IMR-90 (cell line): ENCODE results near the gene CYTH4. TPM values are rescaled to one million over a fixed set of nuclear protein-coding genes. Genes with fewer than 3 reads are reported as not detected.

ENCODE experiments used
- ATAC-seq: fragments of 200-7000 bp; cut with Tn5 transposase; 2 replicates; pipeline ENCODE4 v1.9.1; 2020; ENCODE audit warnings: low read depth, mild to moderate bottlenecking, moderate library complexity
- BruUV-seq: library from RNA; stranded (reverse); fragments of 400-500 nt; replicated peaks from 2 replicates; lab custom pipeline; 2021; lab: Mats Ljungman, UMichigan
- CTCF ChIA-PET: fragments of 300-600 bp; formaldehyde crosslinking; extraction: SDS; loops from one replicate; lab custom pipeline; 2021; ENCODE audit warnings: antibody characterized with exemption; lab: Yijun Ruan, JAX
- POLR2A ChIA-PET: fragments of 300-600 bp; sonication (Branson Sonifier 250); formaldehyde crosslinking; loops from one replicate; lab custom pipeline; 2022; ENCODE audit warnings: antibody characterized with exemption; ENCODE audit not compliant: unreplicated experiment; lab: Charles Lee
- DNase-seq: peaks from one replicate; pipeline ENCODE4 v3.0.0; 2013
- H2AFZ ChIP-seq: replicated peaks from 2 replicates; pipeline ENCODE3; 2013; ENCODE audit warnings: low read length, mild to moderate bottlenecking; ENCODE audit not compliant: poor library complexity
- H2AK5ac ChIP-seq: 2 replicates; pipeline ENCODE4 v1.6.1; 2013; ENCODE audit warnings: low read depth, low read length, inconsistent platforms
- H2AK9ac ChIP-seq: replicated peaks from 2 replicates; pipeline ENCODE3; 2013; ENCODE audit warnings: mild to moderate bottlenecking, low read depth, low read length, moderate library complexity; ENCODE audit not compliant: poor library complexity
- H2BK120ac ChIP-seq: 2 replicates; pipeline ENCODE4 v1.6.1; 2013; ENCODE audit warnings: low read depth, low read length, inconsistent platforms
- H2BK15ac ChIP-seq: 3 replicates; pipeline ENCODE4 v1.6.1; 2013; ENCODE audit warnings: low read depth, low read length, inconsistent platforms
- H2BK20ac ChIP-seq: 2 replicates; pipeline ENCODE4 v1.6.1; 2013; ENCODE audit warnings: low read depth, mild to moderate bottlenecking, inconsistent platforms, low read length, moderate library complexity
- H2BK5ac ChIP-seq: 2 replicates; pipeline ENCODE4 v1.6.1; 2013; ENCODE audit warnings: mild to moderate bottlenecking, low read depth, low read length, inconsistent platforms; ENCODE audit not compliant: poor library complexity, severe bottlenecking
- H3K14ac ChIP-seq: replicated peaks from 2 replicates; pipeline ENCODE4 v1.6.1; 2013; ENCODE audit warnings: low read depth, low read length, inconsistent platforms
- H3K18ac ChIP-seq: 2 replicates; pipeline ENCODE4 v1.6.1; 2013; ENCODE audit warnings: low read depth, low read length, control low read depth
- H3K23ac ChIP-seq: 2 replicates; pipeline ENCODE4 v1.6.1; 2013; ENCODE audit warnings: low read depth, low read length, inconsistent platforms
- H3K27ac ChIP-seq: 2 replicates; pipeline ENCODE4 v1.5.1; 2013; ENCODE audit warnings: mild to moderate bottlenecking, control low read depth, low read length; ENCODE audit not compliant: insufficient read depth
- H3K27me3 ChIP-seq: 2 replicates; pipeline ENCODE4 v1.6.1; 2013; ENCODE audit warnings: low read length; ENCODE audit not compliant: control insufficient read depth, insufficient read depth
- H3K36me3 ChIP-seq: 2 replicates; pipeline ENCODE4 v1.6.1; 2013; ENCODE audit warnings: low read length, mixed read lengths; ENCODE audit not compliant: control insufficient read depth, insufficient read depth
- H3K4ac ChIP-seq: 2 replicates; pipeline ENCODE4 v1.6.1; 2013; ENCODE audit warnings: low read depth, low read length, inconsistent platforms
- H3K4me1 ChIP-seq: 2 replicates; pipeline ENCODE4 v1.6.1; 2013; ENCODE audit warnings: low read length, mixed read lengths; ENCODE audit not compliant: control insufficient read depth, insufficient read depth
- H3K4me2 ChIP-seq: 2 replicates; pipeline ENCODE4 v1.6.1; 2013; ENCODE audit warnings: low read depth, mild to moderate bottlenecking, control low read depth, low read length, moderate library complexity
- H3K4me3 ChIP-seq: 2 replicates; pipeline ENCODE4 v1.5.1; 2013; ENCODE audit warnings: low read depth, mild to moderate bottlenecking, control low read depth, low read length, moderate library complexity; ENCODE audit not compliant: insufficient read depth
- H3K56ac ChIP-seq: 2 replicates; pipeline ENCODE4 v1.6.1; 2013; ENCODE audit warnings: low read length, inconsistent platforms; ENCODE audit not compliant: insufficient read depth; ENCODE audit errors: extremely low read depth
- H3K79me1 ChIP-seq, 2 experiments: 2 replicates each; pipeline ENCODE4 v1.6.1; 2013; ENCODE audit warnings: low read length in 2 of 2, inconsistent platforms in 1 of 2, low read depth in 1 of 2
- H3K9ac ChIP-seq: 2 replicates; pipeline ENCODE4 v1.6.1; 2013; ENCODE audit warnings: low read depth, low read length, control low read depth
- H3K9me1 ChIP-seq: 2 replicates; pipeline ENCODE4 v1.6.1; 2013; ENCODE audit warnings: low read length, inconsistent platforms; ENCODE audit not compliant: insufficient read depth
- H3K9me3 ChIP-seq: 2 replicates; pipeline ENCODE4 v1.6.1; 2013; ENCODE audit warnings: low read length; ENCODE audit not compliant: control insufficient read depth, insufficient read depth
- H4K20me1 ChIP-seq: 2 replicates; pipeline ENCODE4 v1.6.1; 2013; ENCODE audit warnings: low read length, inconsistent platforms; ENCODE audit not compliant: insufficient read depth
- H4K5ac ChIP-seq: 2 replicates; pipeline ENCODE4 v1.6.1; 2013; ENCODE audit warnings: mild to moderate bottlenecking, low read depth, low read length, control low read depth
- H4K8ac ChIP-seq, 2 experiments: 2 replicates each; pipeline ENCODE4 v1.6.1; 2013; ENCODE audit warnings: low read depth in 2 of 2, low read length in 2 of 2, control low read depth in 1 of 2, inconsistent platforms in 1 of 2
- H4K91ac ChIP-seq: 2 replicates; pipeline ENCODE4 v1.6.1; 2013; ENCODE audit warnings: low read depth, low read length, inconsistent platforms; ENCODE audit not compliant: insufficient read depth
- BHLHE40 ChIP-seq: fragments of 150-350 bp; IDR thresholded peaks from 2 replicates; pipeline ENCODE4 v1.6.1; 2016; ENCODE audit warnings: mild to moderate bottlenecking, low read depth, low read length
- CEBPB ChIP-seq: IDR thresholded peaks from 2 replicates; pipeline ENCODE4 v1.6.1; 2012; ENCODE audit warnings: low read depth, low read length, improper control_type of control experiment
- CHD1 ChIP-seq: IDR thresholded peaks from 2 replicates; pipeline ENCODE4 v1.6.1; 2012; ENCODE audit warnings: low read depth, low read length, improper control_type of control experiment
- FOS ChIP-seq: fragments of 150-350 bp; IDR thresholded peaks from 2 replicates; pipeline ENCODE4 v1.6.1; 2016; ENCODE audit warnings: low read depth, low read length
- MAFK ChIP-seq: IDR thresholded peaks from 2 replicates; pipeline ENCODE4 v1.6.1; 2012; ENCODE audit warnings: low read depth, low read length, improper control_type of control experiment
- MAZ ChIP-seq: IDR thresholded peaks from 2 replicates; pipeline ENCODE4 v1.6.1; 2012; ENCODE audit warnings: low read depth, mild to moderate bottlenecking, low read length, improper control_type of control experiment, moderate library complexity, borderline replicate concordance
- MXI1 ChIP-seq: IDR thresholded peaks from 2 replicates; pipeline ENCODE4 v1.6.1; 2012; ENCODE audit warnings: low read depth, mild to moderate bottlenecking, low read length, moderate library complexity, borderline replicate concordance
- NFE2L2 ChIP-seq: fragments of 150-350 bp; IDR thresholded peaks from 2 replicates; pipeline ENCODE4 v1.6.1; 2016; ENCODE audit warnings: low read depth, mild to moderate bottlenecking, low read length
- POLR2A ChIP-seq: IDR thresholded peaks from 2 replicates; pipeline ENCODE4 v1.6.1; 2012; ENCODE audit warnings: mild to moderate bottlenecking, low read depth, low read length
- RAD21 ChIP-seq: IDR thresholded peaks from 2 replicates; pipeline ENCODE4 v1.6.1; 2012; ENCODE audit warnings: low read length, improper control_type of control experiment
- RCOR1 ChIP-seq: IDR thresholded peaks from 2 replicates; pipeline ENCODE4 v1.6.1; 2012; ENCODE audit warnings: mild to moderate bottlenecking, low read length, improper control_type of control experiment; ENCODE audit not compliant: insufficient replicate concordance
- RFX5 ChIP-seq: IDR thresholded peaks from 2 replicates; pipeline ENCODE4 v1.8.0; 2012; ENCODE audit warnings: low read depth, mild to moderate bottlenecking, low read length, moderate library complexity
- SMC3 ChIP-seq: fragments of 150-350 bp; IDR thresholded peaks from 2 replicates; pipeline ENCODE4 v1.6.1; 2016; ENCODE audit warnings: low read depth, mild to moderate bottlenecking, antibody characterized with exemption, low read length, moderate library complexity
- WGBS, 2 experiments: methylation state at CpG; one replicate each; pipeline versions ENCODE4 v1.1.5 to v1.1.7; 2013; ENCODE audit warnings: missing lambda C conversion rate in 2 of 2; ENCODE audit not compliant: insufficient read length in 1 of 2; ENCODE audit errors: extremely low coverage in 2 of 2; 5-methylcytosine and 5-hydroxymethylcytosine counted together
- dilution Hi-C: fragments of 300-500 bp; cut with HindIII; formaldehyde crosslinking; loops from one replicate; pipeline ENCODE4 v1.14.3; 2018; ENCODE audit warnings: low sequenced_read_pairs; ENCODE audit not compliant: unreplicated experiment
- in situ Hi-C: fragments of 300-500 bp; cut with MboI; formaldehyde crosslinking; loops from 3 replicates; pipeline ENCODE4 v1.14.3; 2019; ENCODE audit warnings: low sequenced_read_pairs, inconsistent platforms, mixed read lengths
- intact Hi-C: fragments of 100-400 bp; cut with micrococcal nuclease; formaldehyde crosslinking; loops from 2 replicates; pipeline ENCODE4 v1.10.0; 2022
- polyA plus RNA-seq, 3 experiments: library from polyadenylated mRNA; depleted of rRNA; stranded (reverse); fragments of >200 nt; gene quantifications; 2 replicates each; pipeline ENCODE4 v1.2.3, GENCODE V29; 2012; ENCODE audit warnings: low replicate concordance in 1 of 3
- total RNA-seq: library from RNA; depleted of rRNA; stranded (reverse); fragments of >200 nt; gene quantifications from 2 replicates; pipeline ENCODE4 v1.2.3, GENCODE V29; 2012
- TF ChIP-seq, protein P1 (sequence below): fragments of 150-350 bp; IDR thresholded peaks from 2 replicates; pipeline ENCODE4 v1.6.1; 2016; ENCODE audit warnings: low read depth, mild to moderate bottlenecking, low read length, moderate library complexity, borderline replicate concordance
- TF ChIP-seq, protein P2 (sequence below): conservative IDR thresholded peaks from 2 replicates; pipeline ENCODE4 v1.5.1; 2012; ENCODE audit warnings: mild to moderate bottlenecking, low read depth, low read length, improper control_type of control experiment

Gene CYTH4
- total and polyA plus RNA-seq, 2 of the 4 experiments (the other 2 are of a cell fraction), result 0.36 to 0.55 TPM

- WGBS, 2 experiments, result 89% methylated on average over 10 of the region's 13 CpGs; no CpG with 5 or more reads in 1 of the 2 experiments
- H3K27me3 ChIP-seq, result peaks cover 14% of the 10 kb centered on the region
- in situ Hi-C loops, result no loop called here
- H3K4me3 ChIP-seq, result no peak overlapping the region
- no peak overlapping the region for H3K9ac ChIP-seq
- H4K8ac ChIP-seq, result peak overlapping the region in 1 of 2 experiments; percentile 63; a peak in 1 of 4 replicates
- ATAC-seq (no peak), DNase-seq (no peak)
- no peaks in the 10 kb centered on the region for H3K36me3 ChIP-seq
- H2BK120ac ChIP-seq, result peak overlapping the region; percentile 81
- H2BK5ac ChIP-seq, result no peak overlapping the region
- peak overlapping the region; percentile 19 for H2BK20ac ChIP-seq
- peak overlapping the region; percentile 19 for H4K5ac ChIP-seq
- H2AFZ ChIP-seq, result peak overlapping the region; percentile 76
- peaks cover 8% of the 10 kb centered on the region for H3K9me1 ChIP-seq
- H3K4me1 ChIP-seq, result peaks cover 12% of the 10 kb centered on the region
- H3K27ac ChIP-seq, result peak overlapping the region; percentile 32; the same call in 1 of the 2 replicates
- H2BK15ac ChIP-seq, result peak overlapping the region; percentile 25; the same call in 2 of the 3 replicates
- H3K4ac ChIP-seq, result peak overlapping the region; percentile 69
- H3K56ac ChIP-seq, result no peak overlapping the region
- H2AK5ac ChIP-seq, result peak overlapping the region; percentile 91; the same call in 1 of the 2 replicates
- H3K79me1 ChIP-seq, result no peaks in the 10 kb centered on the region
- H4K91ac ChIP-seq, result peak overlapping the region; percentile 37; the same call in 1 of the 2 replicates
- peak overlapping the region; percentile 89 for H3K14ac ChIP-seq
- no peak overlapping the region for H3K4me2 ChIP-seq
- ChIA-PET CTCF (no interaction called here), POLR2A (no interaction called here)
- no TSS peak for BruUV-seq
- H3K23ac ChIP-seq, result no peak overlapping the region
- intact Hi-C loops, result no loop called here
- peak overlapping the region; percentile 71 for H3K18ac ChIP-seq
- no peaks in the 10 kb centered on the region for H3K9me3 ChIP-seq
- H4K20me1 ChIP-seq, result no peaks in the 10 kb centered on the region
- H2AK9ac ChIP-seq, result peak overlapping the region; percentile 72
- dilution Hi-C loops, result no loop called here
- no peak for TF ChIP-seq MAFK
- TF ChIP-seq MAZ, result no peak
- TF ChIP-seq RFX5, result no peak
- TF ChIP-seq MXI1, result no peak
- no peak for TF ChIP-seq POLR2A
- no peak for TF ChIP-seq SMC3
- TF ChIP-seq CHD1, result no peak
- no peak for TF ChIP-seq BHLHE40
- no peak for TF ChIP-seq RAD21
- no peak for TF ChIP-seq FOS
- TF ChIP-seq CEBPB, result no peak
- no peak for TF ChIP-seq RCOR1
- TF ChIP-seq, protein P1, sequence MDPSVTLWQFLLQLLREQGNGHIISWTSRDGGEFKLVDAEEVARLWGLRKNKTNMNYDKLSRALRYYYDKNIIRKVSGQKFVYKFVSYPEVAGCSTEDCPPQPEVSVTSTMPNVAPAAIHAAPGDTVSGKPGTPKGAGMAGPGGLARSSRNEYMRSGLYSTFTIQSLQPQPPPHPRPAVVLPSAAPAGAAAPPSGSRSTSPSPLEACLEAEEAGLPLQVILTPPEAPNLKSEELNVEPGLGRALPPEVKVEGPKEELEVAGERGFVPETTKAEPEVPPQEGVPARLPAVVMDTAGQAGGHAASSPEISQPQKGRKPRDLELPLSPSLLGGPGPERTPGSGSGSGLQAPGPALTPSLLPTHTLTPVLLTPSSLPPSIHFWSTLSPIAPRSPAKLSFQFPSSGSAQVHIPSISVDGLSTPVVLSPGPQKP, result no peak
- TF ChIP-seq, protein P2, sequence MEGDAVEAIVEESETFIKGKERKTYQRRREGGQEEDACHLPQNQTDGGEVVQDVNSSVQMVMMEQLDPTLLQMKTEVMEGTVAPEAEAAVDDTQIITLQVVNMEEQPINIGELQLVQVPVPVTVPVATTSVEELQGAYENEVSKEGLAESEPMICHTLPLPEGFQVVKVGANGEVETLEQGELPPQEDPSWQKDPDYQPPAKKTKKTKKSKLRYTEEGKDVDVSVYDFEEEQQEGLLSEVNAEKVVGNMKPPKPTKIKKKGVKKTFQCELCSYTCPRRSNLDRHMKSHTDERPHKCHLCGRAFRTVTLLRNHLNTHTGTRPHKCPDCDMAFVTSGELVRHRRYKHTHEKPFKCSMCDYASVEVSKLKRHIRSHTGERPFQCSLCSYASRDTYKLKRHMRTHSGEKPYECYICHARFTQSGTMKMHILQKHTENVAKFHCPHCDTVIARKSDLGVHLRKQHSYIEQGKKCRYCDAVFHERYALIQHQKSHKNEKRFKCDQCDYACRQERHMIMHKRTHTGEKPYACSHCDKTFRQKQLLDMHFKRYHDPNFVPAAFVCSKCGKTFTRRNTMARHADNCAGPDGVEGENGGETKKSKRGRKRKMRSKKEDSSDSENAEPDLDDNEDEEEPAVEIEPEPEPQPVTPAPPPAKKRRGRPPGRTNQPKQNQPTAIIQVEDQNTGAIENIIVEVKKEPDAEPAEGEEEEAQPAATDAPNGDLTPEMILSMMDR, result no peak
- TF ChIP-seq NFE2L2, result no peak
These were observed 62.6 kb downstream of the CYTH4 start for GRCh38 chr22:37344735-37345449.
